Cerebellar cortex (tissue), 1 donor: ENCODE data around the gene MRO.
"Not testable (repeated sequence)": the region's sequence is repeated elsewhere in the genome, so short reads cannot be mapped to it uniquely, and the experiment has no call there.

Experiments
- DNase-seq: peaks from one replicate; pipeline ENCODE4 v3.0.0-alpha.2; 2015; ENCODE audit warnings: low spot score

MRO gene

DNA sequence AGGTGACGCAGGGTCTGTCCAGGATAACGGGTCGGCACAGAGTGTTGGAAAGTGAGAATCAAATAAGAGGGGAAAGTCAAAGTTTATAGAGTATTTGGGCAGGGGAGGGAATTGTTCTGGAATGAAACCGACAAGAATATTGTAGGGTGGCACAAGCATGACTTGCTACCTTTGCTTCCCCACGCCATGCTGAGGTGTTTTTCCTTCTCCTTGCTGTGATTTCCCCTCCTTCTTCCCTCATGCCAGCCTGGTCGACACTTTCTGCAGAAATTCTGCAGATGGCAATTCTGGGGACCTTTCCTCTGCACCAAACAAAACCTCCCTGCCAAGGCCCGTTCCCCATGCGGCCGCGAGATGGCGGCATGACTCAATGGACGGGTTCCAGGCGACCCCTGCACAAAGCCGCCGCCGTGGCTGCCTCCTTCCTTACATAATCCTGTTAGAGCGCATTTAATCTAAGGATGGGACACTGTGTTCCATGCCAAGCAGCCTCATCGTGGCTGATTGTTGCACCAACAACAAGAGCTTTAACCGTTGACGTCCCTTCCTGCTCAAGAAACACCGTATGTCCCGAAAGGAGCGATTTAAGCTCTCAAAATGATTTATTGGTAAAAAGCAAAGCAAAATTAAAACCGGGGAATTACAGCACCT is at the start of gene MRO:
Gene MRO, minus strand, starts transcription at position 289 of the 651 bp plus-strand sequence. CDS start 10,616 bp downstream, outside the sequence.
- DNase-seq, result peak; percentile 90

- no peak for DNase-seq
Observed at GRCh38 chr18:50869150-50869549, 49.3 kb upstream of the MRO start.

DNA sequence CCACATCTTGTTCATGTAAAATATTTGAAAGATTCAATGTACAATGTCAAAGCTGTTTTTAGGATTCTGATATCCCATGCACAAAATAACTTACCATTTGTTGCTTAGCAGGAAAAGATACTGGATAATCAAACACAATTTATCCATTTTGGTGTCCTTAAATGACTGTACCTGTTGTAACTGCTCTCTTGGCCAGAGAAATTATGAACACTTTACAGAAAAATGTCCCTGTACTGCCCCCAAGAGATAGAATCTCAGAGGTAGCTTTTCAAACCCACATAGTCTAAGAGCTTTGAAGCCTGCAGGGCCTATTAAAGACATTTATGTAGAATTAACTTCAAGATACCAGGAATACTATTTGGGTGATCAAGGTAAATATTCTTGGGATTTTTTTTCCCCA is 46.9 kb upstream of the MRO start:
- DNase-seq, result peak; percentile 53

DNA sequence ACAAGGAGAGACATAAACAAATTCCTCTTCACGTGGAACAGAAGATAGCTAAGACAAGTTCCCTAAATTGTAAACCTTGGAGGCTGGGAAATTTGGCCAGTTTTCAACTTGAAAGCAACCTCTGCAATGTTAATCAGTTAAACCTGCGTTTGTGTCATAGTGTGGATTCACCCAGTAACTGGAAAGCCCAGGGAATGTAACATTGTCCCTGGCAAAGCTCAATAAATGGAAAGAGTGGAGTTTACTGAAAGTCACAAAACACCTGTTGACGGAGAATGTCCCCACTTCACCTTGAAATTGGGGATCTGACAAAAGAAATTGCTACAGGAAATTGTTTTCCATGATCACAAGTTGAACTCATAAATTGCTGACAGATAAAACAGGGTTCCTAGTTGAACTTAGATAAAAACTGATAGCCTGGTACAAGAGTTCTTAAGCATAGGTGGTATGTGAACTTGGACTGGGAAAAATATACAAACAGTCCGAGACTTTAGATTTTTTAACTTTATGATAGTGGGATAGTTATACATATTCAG is 44.1 kb upstream of the MRO start:
- DNase-seq, result no peak

DNA sequence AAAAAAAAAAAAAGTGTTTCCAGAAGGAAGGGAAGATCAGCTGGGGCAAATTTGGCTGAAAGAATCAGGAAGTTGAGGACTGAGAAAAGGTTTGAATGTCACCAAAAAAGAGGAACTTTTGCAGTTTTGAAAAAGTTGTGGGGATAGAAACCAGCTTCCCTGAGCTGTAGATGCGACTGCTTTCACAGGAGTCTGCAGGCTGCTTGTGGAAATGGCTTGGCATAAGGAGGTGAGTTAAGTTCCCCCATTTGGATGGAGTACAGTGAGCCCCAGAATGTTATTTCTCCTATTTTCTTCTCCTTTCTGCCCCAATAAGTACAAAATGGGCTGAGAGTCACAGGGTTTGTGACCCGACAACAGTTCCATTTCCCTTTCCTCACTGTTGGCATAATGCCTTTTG is 42.6 kb upstream of the MRO start:
- no peak for DNase-seq

GRCh38 chr18:50861617-50862016 is 41.8 kb upstream of the MRO start:
- DNase-seq, result no peak

DNA sequence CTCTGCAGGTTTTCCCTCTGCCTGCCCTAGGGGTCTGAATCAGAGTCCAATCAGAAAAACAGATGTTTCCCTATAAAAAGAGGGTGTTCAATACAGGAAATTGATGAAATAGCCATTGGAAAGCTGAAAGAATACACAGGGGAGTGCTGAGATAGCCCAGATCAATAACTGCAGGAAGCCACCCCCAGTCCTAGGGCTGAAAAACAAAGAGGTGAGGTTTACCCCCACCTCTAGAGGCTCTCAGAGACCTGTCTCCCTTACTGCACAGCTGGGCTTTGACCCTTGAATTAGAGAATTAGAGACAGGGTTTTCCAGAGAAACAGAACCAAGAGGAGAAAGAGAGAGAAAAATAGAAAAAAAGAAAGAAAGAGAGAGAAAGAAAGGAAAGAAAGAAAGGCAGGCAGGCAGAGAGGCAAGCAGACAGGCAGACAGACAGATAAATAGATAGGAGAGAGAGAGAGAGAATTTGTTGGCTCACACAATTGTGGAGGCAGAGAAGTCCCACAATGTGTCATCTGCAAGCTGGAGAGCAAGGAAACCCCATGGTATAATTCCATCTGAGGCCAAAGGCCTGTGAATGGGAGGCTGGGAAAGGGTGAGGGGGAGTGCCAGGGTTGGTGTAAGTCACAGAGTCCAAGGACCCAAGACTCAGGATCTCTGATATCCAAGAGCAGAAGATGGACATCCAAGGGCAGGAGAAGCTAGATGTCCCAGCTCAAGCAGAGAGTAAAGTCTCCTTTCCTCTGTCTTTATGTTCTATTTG is 40.2 kb upstream of the MRO start:
- DNase-seq, result no peak

GRCh38 chr18:50857694-50858093 is 37.9 kb upstream of the MRO start:
- no peak for DNase-seq

DNA sequence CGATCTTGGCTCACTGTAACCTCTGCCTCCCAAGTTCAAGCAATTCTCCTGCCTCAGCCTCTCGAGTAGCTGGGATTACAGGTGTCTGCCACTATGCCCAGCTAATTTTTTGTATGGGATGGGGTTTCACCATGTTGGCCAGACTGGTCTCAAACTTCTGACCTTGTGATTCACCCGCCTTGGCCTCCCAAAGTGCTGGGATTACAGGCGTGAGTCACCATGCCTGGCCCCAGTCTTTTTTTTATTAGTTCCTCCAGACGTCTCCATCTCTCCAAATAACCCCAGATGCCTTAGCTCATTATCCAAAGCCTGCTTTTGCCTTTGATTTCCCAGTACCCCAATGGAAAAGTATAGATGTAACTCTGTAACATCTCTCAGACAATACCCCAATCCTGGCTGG is 37.4 kb upstream of the MRO start:
- DNase-seq, result not testable (repeated sequence)

DNA sequence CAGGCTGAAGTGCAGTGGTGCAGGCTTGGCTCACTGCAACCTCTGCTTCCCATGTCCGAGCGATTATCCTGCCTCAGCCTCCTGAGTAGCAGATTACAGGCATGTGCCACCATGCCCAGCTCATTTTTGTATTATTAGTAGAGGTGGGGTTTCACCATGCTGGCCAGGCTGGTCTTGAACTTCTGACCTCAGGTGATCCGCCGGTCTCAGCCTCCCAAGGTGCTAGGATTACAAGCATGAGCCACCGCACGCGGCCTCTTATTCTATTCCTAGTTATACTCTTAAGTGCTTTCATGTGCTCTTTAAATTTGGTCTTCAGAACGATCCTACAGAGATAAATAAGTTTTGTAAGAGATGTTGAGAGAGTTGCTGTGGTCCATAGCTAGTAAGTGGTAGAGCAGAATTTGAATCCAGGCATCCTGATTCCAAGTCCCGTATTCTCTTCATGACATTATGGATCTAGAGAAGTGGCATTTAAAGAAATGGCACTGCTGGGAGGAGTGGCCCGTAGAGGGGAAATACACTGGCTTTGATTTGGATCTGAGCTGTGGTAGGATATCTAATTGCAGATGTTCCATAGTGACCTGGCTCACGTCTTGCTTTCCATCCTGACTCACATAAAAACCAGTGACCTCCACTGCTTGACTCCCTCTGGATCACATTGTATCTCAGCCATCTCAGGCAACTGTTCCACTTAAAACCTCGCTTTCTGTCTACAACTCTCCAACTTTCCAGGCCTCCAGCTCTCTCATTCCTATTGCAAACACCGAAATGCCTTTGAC is 36.4 kb upstream of the MRO start:
- DNase-seq, result no peak

GRCh38 chr18:50853863-50854271 is 34.1 kb upstream of the MRO start:
- no peak for DNase-seq

DNA sequence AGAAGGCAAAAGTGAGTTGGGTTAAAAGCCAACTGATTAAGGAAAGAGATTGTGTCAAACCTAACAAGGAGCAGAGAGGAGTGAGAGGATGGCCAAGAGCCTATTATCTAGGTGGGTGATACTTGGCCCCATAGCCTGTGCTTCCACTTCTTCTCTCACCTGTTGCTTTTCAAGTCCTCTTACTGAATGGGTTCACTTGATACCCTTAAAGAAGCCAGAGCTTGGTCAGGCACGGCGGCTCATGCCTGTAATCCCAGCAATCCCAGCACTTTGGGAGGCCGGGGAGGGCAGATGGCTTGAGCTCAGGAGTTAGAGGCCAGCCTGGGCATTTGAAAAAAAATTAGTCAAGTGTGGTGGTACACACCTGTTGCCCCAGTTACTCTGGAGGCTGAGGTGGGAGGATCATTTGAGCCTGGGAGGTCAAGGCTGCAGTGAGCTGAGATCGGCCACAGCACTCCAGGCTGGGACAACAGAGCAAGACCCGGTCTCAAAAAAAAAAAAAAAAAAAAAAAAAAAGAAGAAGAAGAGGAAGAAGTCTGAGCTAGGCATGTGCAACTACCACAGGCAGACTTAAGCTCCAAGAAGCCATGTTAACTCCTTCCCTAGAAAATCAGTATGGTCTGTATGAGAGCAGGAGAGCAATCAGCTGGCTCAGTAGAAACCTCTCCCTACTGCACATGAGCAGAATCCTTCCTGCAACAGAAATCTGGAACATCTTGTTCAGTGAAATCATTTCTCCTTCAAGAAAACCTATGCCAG is 30.7 kb upstream of the MRO start:
- DNase-seq, result no peak

GRCh38 chr18:50849419-50849821 is 29.6 kb upstream of the MRO start:
- no peak for DNase-seq

- DNase-seq, result no peak
Observed at GRCh38 chr18:50848991-50849390, 29.2 kb upstream of the MRO start.

GRCh38 chr18:50848061-50848551 is 28.3 kb upstream of the MRO start:
- DNase-seq, result no peak

- DNase-seq, result no peak
Observed at GRCh38 chr18:50847192-50847591, 27.4 kb upstream of the MRO start.

DNA sequence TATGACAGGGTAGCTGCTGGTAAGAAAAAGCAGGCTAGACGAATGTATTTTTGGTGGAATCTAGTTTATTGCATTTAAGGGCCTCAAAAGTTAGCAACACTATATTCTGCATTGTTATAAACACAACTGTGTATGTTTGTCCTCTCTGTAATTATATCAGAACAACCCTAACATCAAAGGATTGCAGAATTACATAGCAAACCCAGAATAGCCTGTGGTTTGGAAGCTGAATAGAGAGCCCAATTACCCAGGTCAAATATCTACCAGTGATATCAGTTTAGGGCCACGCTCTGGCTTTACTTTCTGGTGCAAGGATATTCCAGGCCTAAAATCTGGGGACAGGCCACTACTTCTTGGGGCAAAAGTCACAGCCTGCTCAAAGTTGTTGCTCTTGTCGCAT is 25.1 kb upstream of the MRO start:
- no peak for DNase-seq

DNA sequence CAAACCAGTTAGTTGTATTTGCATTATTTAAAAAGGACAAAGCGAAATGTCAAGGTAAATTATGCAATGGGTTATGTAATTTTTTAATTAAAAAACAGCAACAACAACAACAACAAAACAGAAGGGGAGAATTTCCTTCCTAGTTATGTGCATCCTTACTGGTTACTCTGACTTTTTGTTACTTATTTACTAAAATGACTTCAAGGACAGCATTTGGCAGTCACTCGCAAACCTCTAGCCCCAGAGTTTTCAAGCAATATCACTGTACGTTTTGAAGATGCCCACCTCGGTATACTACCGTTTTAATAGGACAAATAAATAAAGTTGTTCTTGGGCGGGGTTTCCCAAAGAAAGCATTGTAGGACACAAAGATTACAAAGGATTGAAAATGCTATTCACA is 24.7 kb upstream of the MRO start:
- DNase-seq, result no peak

- no peak for DNase-seq
Observed at GRCh38 chr18:50842846-50843245, 23.0 kb upstream of the MRO start.

- no peak for DNase-seq
Observed at GRCh38 chr18:50839996-50840395, 20.2 kb upstream of the MRO start.

DNA sequence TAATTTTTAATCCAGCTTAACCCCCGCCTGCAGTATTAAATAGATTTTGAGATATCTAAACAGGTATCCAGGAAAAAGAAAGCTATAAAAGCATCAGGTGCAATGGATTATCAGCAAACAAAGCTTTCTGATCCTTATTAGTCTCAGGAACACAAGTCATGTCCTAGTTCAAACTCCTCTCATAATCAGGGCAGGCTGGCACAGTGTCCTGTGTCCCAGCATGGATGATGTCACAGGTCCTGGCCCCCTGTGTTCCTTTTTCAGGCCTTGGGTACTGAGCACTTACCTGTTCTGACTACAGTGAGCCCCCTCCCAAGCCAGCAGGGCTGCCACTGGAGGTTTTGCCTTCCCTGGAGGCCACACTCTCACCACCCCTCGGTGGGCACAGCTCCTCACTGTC is 19.5 kb upstream of the MRO start:
- DNase-seq, result no peak

- no peak for DNase-seq
Observed at GRCh38 chr18:50836521-50836957, 16.7 kb upstream of the MRO start.
